CD4-positive, CD25-positive, alpha-beta regulatory T cell (primary cell): Measurements from ENCODE around the gene TSC1. TPM values are rescaled to one million over a fixed set of nuclear protein-coding genes. Genes with fewer than 3 reads are reported as not detected.

Experiments
- ATAC-seq, 2 donors: fragments of 150-1000 bp; cut with Tn5 transposase; one replicate each; pipeline ENCODE4 v1.10.0; 2021; ENCODE audit warnings: low read depth in 2 of 2, moderate number of reproducible peaks in 2 of 2, moderate library complexity in 1 of 2
- DNase-seq, 3 donors: peaks; one replicate each; pipeline versions ENCODE4 v3.0.0 to v3.0.0-alpha.2; 2012 to 2022; ENCODE audit warnings: mixed read lengths in 1 of 3
- H3K27ac ChIP-seq: one replicate; pipeline ENCODE4 v1.7.0; 2013; ENCODE audit warnings: mild to moderate bottlenecking, low read length; ENCODE audit not compliant: insufficient read depth, poor library complexity, severe bottlenecking
- H3K27me3 ChIP-seq: one replicate; pipeline ENCODE4 v1.7.0; 2013; ENCODE audit warnings: low read length; ENCODE audit not compliant: control insufficient read depth, insufficient read depth
- H3K36me3 ChIP-seq: one replicate; pipeline ENCODE4 v1.7.0; 2013; ENCODE audit warnings: mild to moderate bottlenecking, low read length, moderate library complexity; ENCODE audit not compliant: control insufficient read depth, insufficient read depth
- H3K4me1 ChIP-seq: 2 replicates; pipeline ENCODE4 v1.7.0; 2013; ENCODE audit warnings: mild to moderate bottlenecking, low read length; ENCODE audit not compliant: insufficient read depth, control insufficient read depth, poor library complexity, severe bottlenecking
- H3K4me3 ChIP-seq: one replicate; pipeline ENCODE4 v1.7.0; 2013; ENCODE audit warnings: low read depth, mild to moderate bottlenecking, low read length, moderate library complexity
- H3K9me3 ChIP-seq, 2 experiments: 1 replicate in 1 of 2; 2 replicates in 1 of 2; pipeline ENCODE4 v1.7.0; 2013; ENCODE audit warnings: low read length in 2 of 2, mild to moderate bottlenecking in 1 of 2, moderate library complexity in 1 of 2; ENCODE audit not compliant: control insufficient read depth in 2 of 2
- H3K27ac Mint-ChIP-seq, 3 donors: one replicate each; pipeline ENCODE4 v1.8.0; 2020 to 2022; ENCODE audit warnings: mild to moderate bottlenecking in 3 of 3, mixed read lengths in 3 of 3, moderate library complexity in 2 of 3
- H3K27me3 Mint-ChIP-seq: one replicate; pipeline ENCODE4 v1.8.0; 2022; ENCODE audit warnings: mild to moderate bottlenecking, mixed read lengths
- H3K36me3 Mint-ChIP-seq: one replicate; pipeline ENCODE4 v1.8.0; 2020; ENCODE audit warnings: mixed read lengths
- H3K4me1 Mint-ChIP-seq, 4 donors: one replicate each; pipeline ENCODE4 v1.8.0; 2020 to 2022; ENCODE audit warnings: mixed read lengths in 4 of 4, mild to moderate bottlenecking in 1 of 4
- H3K4me3 Mint-ChIP-seq, 4 donors: one replicate each; pipeline ENCODE4 v1.8.0; 2020 to 2022; ENCODE audit warnings: mild to moderate bottlenecking in 4 of 4, mixed read lengths in 4 of 4, moderate library complexity in 3 of 4
- H3K9me3 Mint-ChIP-seq, 7 donors: one replicate each; pipeline ENCODE4 v1.8.0; 2020 to 2022; ENCODE audit warnings: mixed read lengths in 7 of 7, mild to moderate bottlenecking in 3 of 7, moderate library complexity in 2 of 7
- polyA plus RNA-seq, 4 donors: library from polyadenylated mRNA; unstranded; fragments of 300-500 nt; fragmentation: Illumina TruSeq; gene quantifications; one replicate each; pipeline ENCODE4 v1.2.3, GENCODE V29; 2021
- total RNA-seq: library from RNA; stranded (reverse); gene quantifications from one replicate; pipeline ENCODE4 v1.2.3, GENCODE V29; 2022

Gene TSC1
- total and polyA plus RNA-seq, 5 donors from 2014 or later, result 8.7 to 63.0 (median 11.7) TPM

- no peaks in the 10 kb centered on the region for H3K9me3 ChIP-seq
- Mint-ChIP-seq H3K9me3 (no peaks in the 10 kb centered on the region), H3K36me3 (peaks cover 44% of the 10 kb centered on the region), H3K27ac (no peak overlapping the region), H3K27me3 (no peaks in the 10 kb centered on the region), H3K4me3 (no peak overlapping the region), H3K4me1 (peaks cover 3 to 16% (median 9%) of the 10 kb centered on the region in 4 donors)
- peaks cover 61% of the 10 kb centered on the region for H3K36me3 ChIP-seq
- H3K27me3 ChIP-seq, result no peaks in the 10 kb centered on the region
- ATAC-seq, result no peak
- no peak overlapping the region for H3K4me3 ChIP-seq
- peaks cover 4% of the 10 kb centered on the region for H3K4me1 ChIP-seq
- DNase-seq, result no peak
- no peak overlapping the region for H3K27ac ChIP-seq
Measured at GRCh38 chr9:132903574-132904492, 40.6 kb downstream of the TSC1 start.

GRCh38 chr9:132901858-132902831 is 42.3 kb downstream of the TSC1 start:
- H3K36me3 ChIP-seq, result peaks cover 77% of the 10 kb centered on the region
- H3K4me1 Mint-ChIP-seq, result peaks cover 0 to 8% (median 5%) of the 10 kb centered on the region in 4 donors
- no peaks in the 10 kb centered on the region for H3K4me1 ChIP-seq
- peaks cover 58% of the 10 kb centered on the region for H3K36me3 Mint-ChIP-seq
- H3K27ac ChIP-seq, result peak overlapping the region; percentile 21
- no peaks in the 10 kb centered on the region for H3K27me3 Mint-ChIP-seq
- H3K4me3 ChIP-seq, result no peak overlapping the region
- peak overlapping the region in 2 of 3 donors; percentile 27 to 68 for H3K27ac Mint-ChIP-seq
- no peaks in the 10 kb centered on the region for H3K27me3 ChIP-seq
- H3K4me3 Mint-ChIP-seq, result no peak overlapping the region
- H3K9me3 ChIP-seq, result no peaks in the 10 kb centered on the region
- H3K9me3 Mint-ChIP-seq, result no peaks in the 10 kb centered on the region
- ATAC-seq, result peak; percentile 92 to 96
- peak; percentile 61 to 87 (median 81) for DNase-seq

- Histone ChIP-seq H3K36me3 (peaks cover 77% of the 10 kb centered on the region), H3K27me3 (no peaks in the 10 kb centered on the region), H3K27ac (no peak overlapping the region), H3K4me1 (no peaks in the 10 kb centered on the region), H3K4me3 (no peak overlapping the region), H3K9me3 (no peaks in the 10 kb centered on the region)
- peaks cover 0 to 8% (median 5%) of the 10 kb centered on the region in 4 donors for H3K4me1 Mint-ChIP-seq
- H3K36me3 Mint-ChIP-seq, result peaks cover 65% of the 10 kb centered on the region
- no peaks in the 10 kb centered on the region for H3K27me3 Mint-ChIP-seq
- no peak overlapping the region for H3K27ac Mint-ChIP-seq
- ATAC-seq (no peak), DNase-seq (no peak)
- H3K4me3 Mint-ChIP-seq, result no peak overlapping the region
- no peaks in the 10 kb centered on the region for H3K9me3 Mint-ChIP-seq
Measured at GRCh38 chr9:132898051-132898450, 46.4 kb downstream of the TSC1 start.

- peaks cover 0 to 5% (median 1%) of the 10 kb centered on the region in 4 donors for H3K4me1 Mint-ChIP-seq
- Histone ChIP-seq H3K27ac (no peak overlapping the region), H3K27me3 (no peaks in the 10 kb centered on the region), H3K9me3 (no peaks in the 10 kb centered on the region), H3K4me3 (no peak overlapping the region), H3K4me1 (no peaks in the 10 kb centered on the region), H3K36me3 (peaks cover 70% of the 10 kb centered on the region)
- H3K36me3 Mint-ChIP-seq, result peaks cover 57% of the 10 kb centered on the region
- no peak overlapping the region for H3K4me3 Mint-ChIP-seq
- ATAC-seq (no peak), DNase-seq (no peak)
- no peaks in the 10 kb centered on the region for H3K27me3 Mint-ChIP-seq
- H3K9me3 Mint-ChIP-seq, result no peaks in the 10 kb centered on the region
- H3K27ac Mint-ChIP-seq, result peak overlapping the region in 1 of 3 donors; percentile 42
Measured at GRCh38 chr9:132896906-132897305, 47.5 kb downstream of the TSC1 start.

- ATAC-seq (no peak), DNase-seq (no peak)
- Histone ChIP-seq H3K4me1 (no peaks in the 10 kb centered on the region), H3K36me3 (peaks cover 64% of the 10 kb centered on the region), H3K27me3 (no peaks in the 10 kb centered on the region), H3K27ac (no peak overlapping the region), H3K9me3 (no peaks in the 10 kb centered on the region), H3K4me3 (no peak overlapping the region)
- no peaks in the 10 kb centered on the region for H3K27me3 Mint-ChIP-seq
- H3K9me3 Mint-ChIP-seq, result no peaks in the 10 kb centered on the region
- no peaks in the 10 kb centered on the region for H3K4me1 Mint-ChIP-seq
- no peak overlapping the region for H3K27ac Mint-ChIP-seq
- H3K36me3 Mint-ChIP-seq, result peaks cover 52% of the 10 kb centered on the region
- H3K4me3 Mint-ChIP-seq, result no peak overlapping the region
Measured at GRCh38 chr9:132896264-132896663, 48.2 kb downstream of the TSC1 start.

- ATAC-seq (no peak), DNase-seq (no peak)
- Mint-ChIP-seq H3K9me3 (no peaks in the 10 kb centered on the region), H3K27me3 (no peaks in the 10 kb centered on the region), H3K27ac (peak overlapping the region in 1 of 3 donors; percentile 56), H3K4me3 (peak overlapping the region in 1 of 4 donors; percentile 4), H3K36me3 (peaks cover 45% of the 10 kb centered on the region), H3K4me1 (no peaks in the 10 kb centered on the region)
- no peaks in the 10 kb centered on the region for H3K9me3 ChIP-seq
- no peak overlapping the region for H3K27ac ChIP-seq
- no peaks in the 10 kb centered on the region for H3K4me1 ChIP-seq
- peaks cover 53% of the 10 kb centered on the region for H3K36me3 ChIP-seq
- H3K4me3 ChIP-seq, result no peak overlapping the region
- H3K27me3 ChIP-seq, result no peaks in the 10 kb centered on the region
Measured at GRCh38 chr9:132894862-132895835, 49.3 kb downstream of the TSC1 start.

- peaks cover 40% of the 10 kb centered on the region for H3K36me3 Mint-ChIP-seq
- peak in 1 of 3 donors; percentile 52 for DNase-seq
- H3K4me1 ChIP-seq, result no peaks in the 10 kb centered on the region
- peaks cover 45% of the 10 kb centered on the region for H3K36me3 ChIP-seq
- no peaks in the 10 kb centered on the region for H3K9me3 ChIP-seq
- H3K9me3 Mint-ChIP-seq, result no peaks in the 10 kb centered on the region
- H3K4me1 Mint-ChIP-seq, result no peaks in the 10 kb centered on the region
- ATAC-seq, result no peak
- peak overlapping the region in 1 of 3 donors; percentile 52 for H3K27ac Mint-ChIP-seq
- H3K27me3 Mint-ChIP-seq, result no peaks in the 10 kb centered on the region
- no peaks in the 10 kb centered on the region for H3K27me3 ChIP-seq
- H3K4me3 Mint-ChIP-seq, result no peak overlapping the region
- H3K27ac ChIP-seq, result no peak overlapping the region
- H3K4me3 ChIP-seq, result no peak overlapping the region
Measured at GRCh38 chr9:132894346-132894745, 50.1 kb downstream of the TSC1 start.
